ENCODE data around the gene OR52I2. TPM values are rescaled to one million over a fixed set of nuclear protein-coding genes. Genes with fewer than 3 reads are reported as not detected.

Gene OR52I2
- polyA plus RNA-seq, 1 donor from 2014 or later, result not detected

DNA sequence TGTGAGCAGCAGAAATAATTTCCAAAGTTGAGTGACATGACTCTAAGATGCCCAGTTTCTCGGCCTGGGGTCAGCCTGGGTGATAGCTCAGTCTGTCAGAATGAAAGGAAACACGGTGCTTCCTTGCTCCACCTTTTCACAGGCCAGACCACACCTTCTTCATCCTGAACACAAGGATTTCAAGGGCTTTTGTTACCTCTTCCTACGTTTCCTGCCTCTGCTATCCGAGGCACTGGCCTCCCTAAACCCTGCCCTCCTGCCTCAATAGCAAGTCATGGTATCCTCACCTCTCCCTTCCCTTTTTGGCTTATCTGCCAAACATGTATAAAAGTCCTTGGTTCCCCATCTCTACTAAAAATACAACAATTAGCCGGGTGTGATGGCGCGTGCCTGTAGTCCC lies 60.5 kb downstream of the OR52I2 start:
- Histone ChIP-seq H3F3A (ENCODE audit: insufficient read depth, low read length, poor library complexity, severe bottlenecking) (no peaks in the 10 kb centered on the region), H3K27me3 (ENCODE audit: insufficient read depth, low read depth, low read length) (no peaks in the 10 kb centered on the region), H4K20me1 (ENCODE audit: insufficient read depth) (no peaks in the 10 kb centered on the region), H3K36me3 (ENCODE audit: insufficient read depth, low read length) (no peaks in the 10 kb centered on the region), H3K79me2 (replicated peaks; ENCODE audit: insufficient read depth, low read length) (no peaks in the 10 kb centered on the region), H3K9me3 (ENCODE audit: low read length) (no peaks in the 10 kb centered on the region), H3K27ac (ENCODE audit: low read length) (no peak overlapping the region), H3K9me2 (ENCODE audit: insufficient read depth, low read length) (no peaks in the 10 kb centered on the region), H2AFZ (ENCODE audit: low read depth, low read length) (no peak overlapping the region), H3K4me3 (ENCODE audit: low read length) (no peak overlapping the region), H3K9ac (ENCODE audit: low read length) (no peak overlapping the region), H3K4me2 (ENCODE audit: low read length) (no peak overlapping the region)
- TF ChIP-seq EP300 (conservative IDR thresholded peaks at IDR 0.05; ENCODE audit: poor library complexity, severe bottlenecking), result no peak
- TF ChIP-seq RAD21 (conservative IDR thresholded peaks at IDR 0.05), result no peak
- TF ChIP-seq, protein P1, sequence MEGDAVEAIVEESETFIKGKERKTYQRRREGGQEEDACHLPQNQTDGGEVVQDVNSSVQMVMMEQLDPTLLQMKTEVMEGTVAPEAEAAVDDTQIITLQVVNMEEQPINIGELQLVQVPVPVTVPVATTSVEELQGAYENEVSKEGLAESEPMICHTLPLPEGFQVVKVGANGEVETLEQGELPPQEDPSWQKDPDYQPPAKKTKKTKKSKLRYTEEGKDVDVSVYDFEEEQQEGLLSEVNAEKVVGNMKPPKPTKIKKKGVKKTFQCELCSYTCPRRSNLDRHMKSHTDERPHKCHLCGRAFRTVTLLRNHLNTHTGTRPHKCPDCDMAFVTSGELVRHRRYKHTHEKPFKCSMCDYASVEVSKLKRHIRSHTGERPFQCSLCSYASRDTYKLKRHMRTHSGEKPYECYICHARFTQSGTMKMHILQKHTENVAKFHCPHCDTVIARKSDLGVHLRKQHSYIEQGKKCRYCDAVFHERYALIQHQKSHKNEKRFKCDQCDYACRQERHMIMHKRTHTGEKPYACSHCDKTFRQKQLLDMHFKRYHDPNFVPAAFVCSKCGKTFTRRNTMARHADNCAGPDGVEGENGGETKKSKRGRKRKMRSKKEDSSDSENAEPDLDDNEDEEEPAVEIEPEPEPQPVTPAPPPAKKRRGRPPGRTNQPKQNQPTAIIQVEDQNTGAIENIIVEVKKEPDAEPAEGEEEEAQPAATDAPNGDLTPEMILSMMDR (IDR thresholded peaks at IDR 0.05; ENCODE audit: poor library complexity, severe bottlenecking), result no peak
- no peak for TF ChIP-seq EZH2 (IDR thresholded peaks at IDR 0.05; ENCODE audit: borderline replicate concordance, insufficient read depth, low read length, poor library complexity, severe bottlenecking)
- no peak for TF ChIP-seq SMC3 (conservative IDR thresholded peaks at IDR 0.05; ENCODE audit: poor library complexity)
- no peak for TF ChIP-seq TAF1 (IDR thresholded peaks at IDR 0.05; ENCODE audit: low read depth)

Other genes starting within 250 kb of the OR52I2 start
- not detected in 2 replicates for gene OR52B4, start 213.4 kb upstream of the OR52I2 start, polyA plus RNA-seq
- 0.11 TPM in 1 of 2 replicates, not detected in the other for gene TRIM21, start 188.0 kb upstream of the OR52I2 start, polyA plus RNA-seq
- gene OR52K2, start 132.4 kb upstream of the OR52I2 start, polyA plus RNA-seq, result not detected in 2 replicates
- gene OR52K1, start 99.1 kb upstream of the OR52I2 start, polyA plus RNA-seq, result not detected in 2 replicates
- gene OR52M1, start 36.6 kb upstream of the OR52I2 start, polyA plus RNA-seq, result not detected in 2 replicates
- gene OR52I1, start 12.3 kb downstream of the OR52I2 start, polyA plus RNA-seq, result not detected in 2 replicates
- gene TRIM68, start 26.5 kb downstream of the OR52I2 start, polyA plus RNA-seq, result 14.7 and 15.3 TPM in 2 replicates
- not detected in 2 replicates for gene OR51D1, start 55.7 kb downstream of the OR52I2 start, polyA plus RNA-seq
- not detected in 2 replicates for gene OR51E1, start 62.2 kb downstream of the OR52I2 start, polyA plus RNA-seq
- gene OR51E2, start 116.1 kb downstream of the OR52I2 start, polyA plus RNA-seq, result not detected in 2 replicates
- not detected in 2 replicates for gene MMP26, start 123.0 kb downstream of the OR52I2 start, polyA plus RNA-seq
- not detected in 2 replicates for gene OR51F1, start 188.2 kb downstream of the OR52I2 start, polyA plus RNA-seq
- not detected in 2 replicates for gene OR52R1, start 222.6 kb downstream of the OR52I2 start, polyA plus RNA-seq
- gene OR51F2, start 239.6 kb downstream of the OR52I2 start, polyA plus RNA-seq, result not detected in 2 replicates

Measured in neural cell (in vitro differentiated cells).